Activated CD4-positive, alpha-beta T cell treated with anti-CD3 and anti-CD28 coated beads, Interleukin-2, amount 10 ng/mL, durations not matched to agents 7 days and 5 days (primary cell): ENCODE data around the gene ACSS2. TPM values are rescaled to one million over a fixed set of nuclear protein-coding genes. Genes with fewer than 3 reads are reported as not detected.

ENCODE experiments used
- CTCF ChIA-PET: fragments of 350-600 bp; sonication (Branson Sonifier 250); formaldehyde crosslinking; loops from one replicate; lab custom pipeline; 2021; ENCODE audit warnings: antibody characterized with exemption; lab: Charles Lee
- POLR2A ChIA-PET: fragments of 350-600 bp; sonication (Branson Sonifier 250); formaldehyde crosslinking; loops from one replicate; lab custom pipeline; 2021; ENCODE audit warnings: antibody characterized with exemption; lab: Charles Lee
- DNase-seq: peaks from one replicate; pipeline ENCODE4 v3.0.0-alpha.2; 2020
- H3K27ac Mint-ChIP-seq: one replicate; pipeline ENCODE4 v1.8.0; 2021; ENCODE audit warnings: mild to moderate bottlenecking, moderate library complexity, mixed read lengths
- H3K27me3 Mint-ChIP-seq: one replicate; pipeline ENCODE4 v1.8.0; 2021; ENCODE audit warnings: mixed read lengths
- H3K36me3 Mint-ChIP-seq: one replicate; pipeline ENCODE4 v1.8.0; 2021; ENCODE audit warnings: low read depth, mixed read lengths
- H3K4me1 Mint-ChIP-seq: one replicate; pipeline ENCODE4 v1.8.0; 2021; ENCODE audit warnings: mixed read lengths
- H3K4me3 Mint-ChIP-seq: one replicate; pipeline ENCODE4 v1.8.0; 2021; ENCODE audit warnings: mild to moderate bottlenecking, moderate library complexity, mixed read lengths
- H3K9me3 Mint-ChIP-seq: one replicate; pipeline ENCODE4 v1.8.0; 2021; ENCODE audit warnings: mixed read lengths
- total RNA-seq, 2 experiments: library from RNA; stranded (reverse); gene quantifications; one replicate each; pipeline ENCODE4 v1.2.3, GENCODE V29; 2021

ACSS2 gene
- total RNA-seq, 2 experiments from 2014 or later, result 33.0 to 36.1 TPM

- no peak for DNase-seq
- H3K9me3 Mint-ChIP-seq, result no peaks in the 10 kb centered on the region
- no peak overlapping the region for H3K27ac Mint-ChIP-seq
- no peaks in the 10 kb centered on the region for H3K4me1 Mint-ChIP-seq
- peaks cover 25% of the 10 kb centered on the region for H3K36me3 Mint-ChIP-seq
- no peaks in the 10 kb centered on the region for H3K27me3 Mint-ChIP-seq
- ChIA-PET POLR2A (no interaction called here), CTCF (interaction anchor here (1.5 to 2.0 kb wide), 2 partner anchors 15 to 70 kb away, joined by 3 to 4 read pairs; no protein-coding TSS in a partner anchor)
- no peak overlapping the region for H3K4me3 Mint-ChIP-seq
These were observed 67.6 kb downstream of the ACSS2 start for GRCh38 chr20:34943808-34944567.

DNA sequence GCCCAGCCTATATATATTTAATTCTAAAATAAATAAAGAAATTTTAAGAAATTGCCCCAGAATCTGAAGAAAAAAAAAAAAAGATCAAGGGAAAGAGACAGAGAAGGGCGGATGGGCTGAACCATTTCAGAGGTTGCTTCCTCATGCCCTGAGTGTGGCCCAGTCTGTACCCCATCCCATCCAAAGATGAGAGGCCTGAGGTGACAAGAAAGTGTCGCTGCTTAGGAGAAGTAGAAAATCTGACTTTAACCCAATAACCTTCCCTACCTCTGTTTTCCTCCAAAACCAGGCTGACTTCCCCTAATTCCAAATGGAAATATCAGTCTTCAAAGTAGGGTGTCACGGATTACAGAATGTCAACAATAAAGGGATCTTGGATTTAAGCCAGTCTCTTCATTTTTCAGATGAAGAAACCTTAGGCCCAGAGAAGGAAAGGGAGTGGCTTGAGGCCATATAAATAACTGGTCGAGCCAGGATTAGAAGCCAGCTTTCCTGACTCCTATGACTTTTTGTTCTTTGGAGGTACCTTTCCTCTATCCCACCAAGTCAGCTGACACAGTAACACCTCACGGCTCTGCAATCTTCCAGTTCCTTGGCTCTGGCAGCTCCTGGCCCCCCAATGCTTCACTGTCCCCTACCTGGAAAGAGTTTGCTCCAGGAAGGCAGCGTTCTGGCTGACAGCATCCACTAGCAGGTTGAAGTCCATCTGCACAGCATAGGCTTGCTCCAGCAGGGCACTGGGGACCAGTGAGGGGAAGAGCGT, 69.1 kb downstream of the ACSS2 start:
- no peak overlapping the region for H3K27ac Mint-ChIP-seq
- H3K4me3 Mint-ChIP-seq, result no peak overlapping the region
- peaks cover 1% of the 10 kb centered on the region for H3K4me1 Mint-ChIP-seq
- ChIA-PET POLR2A (no interaction called here), CTCF (interaction anchor here (0.6 kb wide), 2 partner anchors 9 to 97 kb away, joined by 3 to 4 read pairs; no protein-coding TSS in a partner anchor)
- H3K9me3 Mint-ChIP-seq, result no peaks in the 10 kb centered on the region
- peaks cover 31% of the 10 kb centered on the region for H3K36me3 Mint-ChIP-seq
- DNase-seq, result no peak
- H3K27me3 Mint-ChIP-seq, result no peaks in the 10 kb centered on the region

DNA sequence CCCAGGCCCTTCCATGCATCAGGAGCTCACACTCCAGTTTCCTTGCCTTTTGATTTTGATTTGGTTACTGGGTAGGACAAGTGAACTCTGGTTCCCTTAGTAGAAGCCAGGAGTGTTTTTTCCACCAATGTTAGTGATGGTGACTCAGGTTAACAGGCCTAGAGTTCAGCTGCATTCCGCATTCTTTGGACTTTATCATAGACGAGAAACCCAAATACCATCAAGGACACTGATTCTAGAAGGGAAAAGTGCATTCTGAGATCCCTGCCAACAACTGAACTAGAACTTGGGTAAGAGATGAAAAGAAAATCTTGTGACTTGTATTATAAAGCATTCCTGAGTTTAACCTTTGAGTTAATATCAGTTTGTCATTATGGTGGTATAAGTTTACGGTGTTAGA, 70.2 kb downstream of the ACSS2 start:
- peaks cover 1% of the 10 kb centered on the region for H3K4me1 Mint-ChIP-seq

DNA sequence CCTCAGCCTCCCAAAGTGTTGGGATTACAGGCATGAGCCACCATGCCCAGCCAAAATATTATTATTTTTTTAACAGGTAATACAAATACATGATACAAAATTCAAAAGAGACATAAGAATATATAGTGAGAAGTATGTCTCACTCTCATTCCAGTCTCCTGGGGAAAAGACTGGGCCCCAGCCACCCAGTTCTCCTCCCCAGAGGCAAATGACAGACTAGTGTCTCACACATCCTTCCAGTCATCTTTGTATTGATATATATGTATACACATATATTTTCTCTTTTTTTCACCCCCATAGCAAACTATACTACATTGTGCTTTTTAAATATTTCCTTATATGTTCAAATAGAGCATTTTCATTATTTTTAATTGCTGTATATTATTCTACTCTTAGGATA, 70.9 kb downstream of the ACSS2 start:
- ChIA-PET POLR2A (no interaction called here), CTCF (no interaction called here)
- no peaks in the 10 kb centered on the region for H3K27me3 Mint-ChIP-seq
- H3K9me3 Mint-ChIP-seq, result no peaks in the 10 kb centered on the region
- peaks cover 27% of the 10 kb centered on the region for H3K36me3 Mint-ChIP-seq
- H3K4me3 Mint-ChIP-seq, result no peak overlapping the region
- no peak overlapping the region for H3K27ac Mint-ChIP-seq
- no peak for DNase-seq
- peaks cover 1% of the 10 kb centered on the region for H3K4me1 Mint-ChIP-seq

More for the DNA sequence above, 70.2 kb downstream of the ACSS2 start:
- Mint-ChIP-seq H3K36me3 (peaks cover 27% of the 10 kb centered on the region), H3K4me3 (no peak overlapping the region), H3K9me3 (no peaks in the 10 kb centered on the region), H3K27ac (no peak overlapping the region), H3K27me3 (no peaks in the 10 kb centered on the region)
- DNase-seq, result no peak
- ChIA-PET POLR2A (no interaction called here), CTCF (interaction anchor here (0.5 kb wide), 1 partner anchor 46 kb away, joined by 3 read pairs; no protein-coding TSS in a partner anchor)

DNA sequence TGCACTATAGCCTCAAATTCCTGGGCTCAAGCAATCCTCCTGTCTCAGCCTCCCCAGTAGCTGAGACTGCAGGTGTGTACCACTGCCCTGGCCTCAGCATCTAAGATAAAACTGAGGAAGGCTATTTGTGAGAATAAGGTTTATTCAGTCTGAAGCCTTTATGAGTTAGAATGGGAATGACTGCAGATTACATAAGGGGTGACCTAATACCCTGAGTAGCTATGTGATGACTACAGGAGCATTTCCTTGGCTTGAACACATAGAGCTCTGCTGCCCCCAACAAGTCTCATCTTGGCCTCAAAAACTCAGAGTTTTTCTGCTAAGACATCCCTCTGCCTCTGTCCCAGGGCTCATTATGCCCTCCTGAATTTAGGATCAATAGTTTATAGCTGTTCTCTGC, 71.6 kb downstream of the ACSS2 start:
- H3K4me3 Mint-ChIP-seq, result no peak overlapping the region
- no peak overlapping the region for H3K27ac Mint-ChIP-seq
- peaks cover 22% of the 10 kb centered on the region for H3K36me3 Mint-ChIP-seq
- ChIA-PET CTCF (no interaction called here), POLR2A (no interaction called here)
- DNase-seq, result no peak
- H3K9me3 Mint-ChIP-seq, result no peaks in the 10 kb centered on the region
- H3K4me1 Mint-ChIP-seq, result peaks cover 5% of the 10 kb centered on the region
- H3K27me3 Mint-ChIP-seq, result no peaks in the 10 kb centered on the region

DNA sequence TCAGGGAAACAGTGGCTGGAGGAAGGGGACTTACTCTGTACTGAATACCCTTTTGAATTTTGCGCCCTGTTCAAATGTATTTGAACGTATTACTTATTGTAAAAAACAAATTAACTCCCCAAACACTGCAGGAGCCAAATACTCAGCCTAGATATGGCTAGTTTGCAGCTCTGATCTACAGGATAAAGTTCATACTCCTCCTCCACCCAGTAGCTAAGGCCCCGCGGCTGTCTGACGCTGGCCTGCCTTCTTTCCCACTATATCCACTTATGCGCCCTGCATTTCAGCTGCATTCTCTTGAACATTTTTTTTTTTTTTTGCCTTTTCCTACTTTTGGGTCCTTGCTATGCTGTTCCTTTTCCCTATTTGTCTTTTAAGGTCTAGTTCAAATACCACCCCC, 72.7 kb downstream of the ACSS2 start:
- DNase-seq, result no peak
- Mint-ChIP-seq H3K36me3 (peaks cover 17% of the 10 kb centered on the region), H3K4me1 (peaks cover 11% of the 10 kb centered on the region), H3K27me3 (no peaks in the 10 kb centered on the region), H3K4me3 (no peak overlapping the region), H3K27ac (no peak overlapping the region), H3K9me3 (no peaks in the 10 kb centered on the region)
- CTCF ChIA-PET, result no interaction called here
- POLR2A ChIA-PET, result no interaction called here

- Mint-ChIP-seq H3K9me3 (no peaks in the 10 kb centered on the region), H3K36me3 (peaks cover 13% of the 10 kb centered on the region), H3K4me1 (peaks cover 28% of the 10 kb centered on the region), H3K27ac (no peak overlapping the region), H3K4me3 (no peak overlapping the region), H3K27me3 (no peaks in the 10 kb centered on the region)
- POLR2A ChIA-PET, result no interaction called here
- CTCF ChIA-PET, result interaction anchor here (1.5 to 3.3 kb wide), 2 partner anchors 19 to 77 kb away, joined by 3 to 17 read pairs; partner anchors contain the start of gene GGT7
- DNase-seq, result no peak
These were observed 74.8 kb downstream of the ACSS2 start for GRCh38 chr20:34951252-34951651.

- no peaks in the 10 kb centered on the region for H3K9me3 Mint-ChIP-seq
- POLR2A ChIA-PET, result no interaction called here
These were observed 75.2 kb downstream of the ACSS2 start for GRCh38 chr20:34951652-34952051.

DNA sequence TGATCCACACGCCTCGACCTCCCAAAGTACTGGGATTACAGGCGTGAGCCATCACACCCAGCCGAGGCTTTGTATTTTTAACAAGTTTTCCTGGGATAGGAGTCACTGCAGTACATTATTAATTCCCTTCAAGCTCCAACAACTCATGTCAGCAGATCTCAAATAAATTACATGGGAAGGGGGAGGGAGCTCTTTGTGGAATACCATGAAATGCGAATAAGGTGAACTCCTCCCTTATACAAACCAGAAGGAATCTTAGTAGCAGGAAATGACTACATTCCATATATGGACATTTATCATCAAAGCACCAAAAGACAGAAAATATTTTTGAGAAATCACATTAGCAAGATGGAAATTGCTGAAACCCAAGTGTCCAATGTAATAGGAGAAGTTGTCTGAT, 76.3 kb downstream of the ACSS2 start:
- ChIA-PET POLR2A (no interaction called here), CTCF (interaction anchor here (3.3 kb wide), 1 partner anchor 79 kb away, joined by 17 read pairs; the partner anchor contains the start of gene GGT7)
- Mint-ChIP-seq H3K27ac (no peak overlapping the region), H3K4me1 (peaks cover 32% of the 10 kb centered on the region), H3K36me3 (peaks cover 13% of the 10 kb centered on the region), H3K27me3 (no peaks in the 10 kb centered on the region), H3K4me3 (no peak overlapping the region), H3K9me3 (no peaks in the 10 kb centered on the region)
- no peak for DNase-seq

More at GRCh38 chr20:34951652-34952051, 75.2 kb downstream of the ACSS2 start:
- CTCF ChIA-PET, result interaction anchor here (0.6 to 3.3 kb wide), 4 partner anchors 11 to 470 kb away, joined by 3 to 17 read pairs (median 3); partner anchors contain the start of gene GGT7
- no peak overlapping the region for H3K27ac Mint-ChIP-seq
- no peaks in the 10 kb centered on the region for H3K27me3 Mint-ChIP-seq
- H3K4me3 Mint-ChIP-seq, result no peak overlapping the region
- no peak for DNase-seq
- H3K4me1 Mint-ChIP-seq, result peaks cover 32% of the 10 kb centered on the region
- peaks cover 13% of the 10 kb centered on the region for H3K36me3 Mint-ChIP-seq

DNA sequence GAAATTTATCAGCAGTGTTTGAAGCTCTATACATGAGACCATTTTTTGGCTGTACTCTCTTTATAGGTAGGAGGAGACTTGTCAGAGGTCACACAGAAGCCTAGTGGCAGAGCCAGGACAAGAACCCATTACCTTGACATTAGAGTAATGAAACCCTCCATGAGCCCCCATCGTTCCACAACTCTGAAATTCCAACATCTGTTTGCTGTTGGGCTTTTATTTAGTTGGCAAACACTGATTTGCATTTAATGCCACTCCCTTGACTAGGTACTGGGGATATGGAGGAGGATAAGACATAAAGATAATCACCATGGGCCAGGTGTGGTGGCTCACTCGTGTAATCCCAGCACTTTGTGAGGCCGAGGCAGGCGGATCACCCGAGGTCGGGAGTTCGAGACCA, 77.5 kb downstream of the ACSS2 start:
- DNase-seq, result no peak
- ChIA-PET CTCF (interaction anchor here (0.6 kb wide), 1 partner anchor 8 kb away, joined by 3 read pairs; no protein-coding TSS in a partner anchor), POLR2A (interaction anchor here (0.7 kb wide), 1 partner anchor 80 kb away, joined by 3 read pairs; no protein-coding TSS in a partner anchor)
- H3K4me1 Mint-ChIP-seq, result peaks cover 32% of the 10 kb centered on the region
- H3K27ac Mint-ChIP-seq, result no peak overlapping the region
- peaks cover 13% of the 10 kb centered on the region for H3K36me3 Mint-ChIP-seq
- H3K4me3 Mint-ChIP-seq, result peak overlapping the region; percentile 26
- H3K9me3 Mint-ChIP-seq, result no peaks in the 10 kb centered on the region
- no peaks in the 10 kb centered on the region for H3K27me3 Mint-ChIP-seq

DNA sequence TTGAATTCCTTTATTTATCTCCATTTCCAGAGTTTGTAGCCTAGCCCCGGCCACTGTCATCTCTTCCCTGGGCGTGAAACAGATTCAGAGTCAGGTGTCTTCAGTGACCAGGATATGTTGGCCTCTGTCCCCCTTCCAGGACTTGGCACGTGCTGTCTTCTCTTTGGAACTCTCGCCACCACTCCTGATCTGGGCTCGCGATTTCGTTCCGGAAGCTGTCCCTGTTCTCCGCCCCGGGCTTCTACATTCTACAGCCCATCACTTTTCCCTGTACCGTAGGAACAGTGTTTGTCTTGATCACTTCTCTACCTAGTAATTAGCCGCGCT, 78.5 kb downstream of the ACSS2 start:
- Mint-ChIP-seq H3K4me1 (peaks cover 31% of the 10 kb centered on the region), H3K9me3 (no peaks in the 10 kb centered on the region), H3K36me3 (peaks cover 7% of the 10 kb centered on the region), H3K4me3 (peak overlapping the region; percentile 96), H3K27me3 (no peaks in the 10 kb centered on the region), H3K27ac (peak overlapping the region; percentile 94)
- ChIA-PET POLR2A (interaction anchor here (0.6 kb wide), 1 partner anchor 38 kb away, joined by 5 read pairs; no protein-coding TSS in a partner anchor), CTCF (interaction anchor here (1.5 to 2.1 kb wide), 2 partner anchors 80 to 82 kb away, joined by 6 to 19 read pairs; partner anchors contain the start of genes ACSS2 and GGT7)
- no peak for DNase-seq

DNA sequence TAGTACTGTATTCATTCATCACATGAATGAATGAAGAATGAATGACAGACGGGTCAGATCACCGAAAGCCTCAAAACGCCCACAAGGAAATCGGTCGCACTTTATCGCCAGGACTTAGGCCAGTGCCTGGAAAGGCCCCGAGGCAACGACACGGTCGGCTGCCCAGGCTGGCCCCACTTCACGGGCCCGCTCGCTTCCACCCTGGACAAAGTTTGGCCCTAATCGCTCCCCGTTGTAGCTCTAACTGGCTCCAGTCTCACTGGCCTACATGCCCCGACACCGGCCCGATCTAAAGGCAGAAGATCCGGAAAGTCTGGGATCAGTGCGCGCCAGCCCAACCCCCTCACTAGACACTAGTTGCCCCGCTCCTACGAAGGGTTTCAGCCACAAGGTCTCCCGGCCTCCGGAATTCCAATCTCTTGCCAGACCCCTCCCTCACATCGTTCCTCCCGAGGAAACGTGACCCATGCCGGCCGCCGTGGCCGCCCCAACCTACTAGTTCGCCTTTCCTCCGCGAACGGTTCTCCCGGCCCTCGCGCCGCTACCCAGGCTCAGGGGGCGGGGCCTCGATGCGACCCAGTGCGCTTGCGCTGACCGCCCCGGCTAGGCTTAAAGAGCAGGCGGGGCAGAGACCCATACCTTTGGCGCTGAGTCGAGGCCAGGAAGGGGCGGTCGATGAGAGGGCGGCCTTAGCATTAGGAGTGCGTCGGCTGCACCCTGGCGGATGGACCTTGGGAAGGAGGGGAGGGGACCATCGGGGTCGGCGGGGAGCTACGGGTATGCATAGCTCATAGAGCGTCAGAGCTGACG, 79.0 kb downstream of the ACSS2 start, which contains the start of the genes GSS and MYH7B:
TSS of gene GSS (minus strand) at position 576 of the 810 bp plus-strand sequence. CDS start 3,954 bp downstream, outside the sequence.
TSS of gene MYH7B (plus strand) at position 638 of the 810 bp plus-strand sequence. CDS start 22,138 bp downstream, outside the sequence.
- peak within 1 kb of the TSS; percentile 96 for H3K4me3 Mint-ChIP-seq
- POLR2A ChIA-PET, result interaction anchor here (0.6 kb wide), 1 partner anchor 38 kb away, joined by 5 read pairs; no protein-coding TSS in a partner anchor

More for the DNA sequence above, 79.0 kb downstream of the ACSS2 start, which contains the start of the genes GSS and MYH7B:
- Mint-ChIP-seq H3K4me1 (peaks cover 31% of the 10 kb centered on the region), H3K27ac (peak within 1 kb of the TSS; percentile 94), H3K9me3 (no peaks in the 10 kb centered on the region), H3K36me3 (peaks cover 3% of the 10 kb centered on the region), H3K27me3 (no peaks in the 10 kb centered on the region)
- CTCF ChIA-PET, result interaction anchor here (0.8 to 2.1 kb wide), 10 partner anchors 14 to 103 kb away, joined by 3 to 19 read pairs (median 4); partner anchors contain the start of genes ACSS2 and GGT7
- DNase-seq, result peak; percentile 96
